HCT116 (cell line): ENCODE data around the gene TLR2. TPM values are rescaled to one million over a fixed set of nuclear protein-coding genes. Genes with fewer than 3 reads are reported as not detected.

Experiments
- ATAC-seq: fragments of 200-7000 bp; cut with Tn5 transposase; 2 replicates; pipeline ENCODE4 v1.9.1; 2020; ENCODE audit warnings: mild to moderate bottlenecking, moderate library complexity
- BruUV-seq: library from RNA; stranded (reverse); fragments of 400-500 nt; replicated peaks from 2 replicates; lab custom pipeline; 2021; lab: Mats Ljungman, UMichigan
- CTCF ChIA-PET: fragments of 300-600 bp; sonication (Branson Sonifier 250); formaldehyde crosslinking; loops from one replicate; lab custom pipeline; 2021; ENCODE audit warnings: antibody characterized with exemption; lab: Charles Lee
- POLR2A ChIA-PET: fragments of 300-600, 350-600 bp; sonication (Branson Sonifier 250); formaldehyde crosslinking; loops from one replicate; lab custom pipeline; 2021; ENCODE audit warnings: antibody characterized with exemption; lab: Charles Lee
- RAD21 ChIA-PET, 2 experiments: fragments of 300-600 bp; sonication (Branson Sonifier 250); formaldehyde crosslinking; loops; one replicate each; lab custom pipeline; 2023; ENCODE audit warnings: low total read pairs in 2 of 2; ENCODE audit not compliant: uncharacterized antibody in 2 of 2, unreplicated experiment in 2 of 2, low non-redundant PET in 1 of 2; lab: Charles Lee
- DNase-seq: peaks from one replicate; pipeline ENCODE4 v3.0.0-alpha.2; 2010; ENCODE audit warnings: low read depth, low spot score
- H2AFZ ChIP-seq: fragments of 200-600 bp; shearing (Covaris generic), sonication (generic); 2 replicates; pipeline ENCODE4 v1.6.1; 2017; ENCODE audit warnings: low read depth, mixed run types, mixed read lengths, antibody characterized with exemption, low read length; ENCODE audit not compliant: poor library complexity, severe bottlenecking
- H3K27ac ChIP-seq: 2 replicates; pipeline ENCODE4 v1.5.1; 2012; ENCODE audit warnings: low read depth, low read length
- H3K27me3 ChIP-seq: fragments of 200-600 bp; sonication (generic); 2 replicates; pipeline ENCODE4 v1.6.1; 2016; ENCODE audit warnings: mixed run types, low read length, mixed read lengths; ENCODE audit not compliant: insufficient read depth
- H3K36me3 ChIP-seq, 2 experiments: fragments of 200-500 bp in 1 of 2; fragments of 200-600 bp in 1 of 2; sonication (Bioruptor generic) in 1 of 2; sonication (generic) in 1 of 2; 2 replicates each; pipeline versions ENCODE4 v1.5.1 to v1.6.1; 2014 to 2016; ENCODE audit warnings: low read length in 2 of 2, inconsistent platforms in 1 of 2, mixed read lengths in 1 of 2, mixed run types in 1 of 2; ENCODE audit not compliant: insufficient read depth in 2 of 2, control insufficient read depth in 1 of 2
- H3K4me1 ChIP-seq, 2 experiments: fragments of 200-600 bp in 1 of 2; sonication (generic) in 1 of 2; 2 replicates each; pipeline versions ENCODE4 v1.5.1 to v1.6.1; 2012 to 2017; ENCODE audit warnings: low read length in 2 of 2, inconsistent platforms in 1 of 2, mild to moderate bottlenecking in 1 of 2, mixed read lengths in 1 of 2, mixed run types in 1 of 2, moderate library complexity in 1 of 2; ENCODE audit not compliant: insufficient read depth in 2 of 2, control insufficient read depth in 1 of 2
- H3K4me2 ChIP-seq: fragments of 200-600 bp; sonication (generic); 2 replicates; pipeline ENCODE4 v1.6.1; 2017; ENCODE audit warnings: mixed run types, low read length, mixed read lengths
- H3K4me3 ChIP-seq, 2 experiments: fragments of 200-600 bp in 1 of 2; sonication (generic) in 1 of 2; replicated peaks in 1 of 2; 2 replicates each; pipeline ENCODE4 v1.5.1; 2011 to 2016; ENCODE audit warnings: low read length in 2 of 2, control low read depth in 1 of 2, low read depth in 1 of 2, mild to moderate bottlenecking in 1 of 2, mixed read lengths in 1 of 2, mixed run types in 1 of 2
- H3K79me2 ChIP-seq: fragments of 200-600 bp; sonication (generic); 2 replicates; pipeline ENCODE4 v1.6.1; 2017; ENCODE audit warnings: mild to moderate bottlenecking, mixed run types, low read length, moderate library complexity, mixed read lengths; ENCODE audit not compliant: insufficient read depth
- H3K9ac ChIP-seq: fragments of 200-600 bp; sonication (generic); 2 replicates; pipeline ENCODE4 v1.6.1; 2016; ENCODE audit warnings: low read length, mixed read lengths
- H3K9me2 ChIP-seq: fragments of 200-600 bp; sonication (generic), shearing (Covaris generic); 2 replicates; pipeline ENCODE4 v1.6.1; 2017; ENCODE audit warnings: mixed run types, mild to moderate bottlenecking, moderate library complexity; ENCODE audit not compliant: insufficient read depth
- H3K9me3 ChIP-seq, 2 experiments: fragments of 200-500 bp in 1 of 2; fragments of 200-600 bp in 1 of 2; sonication (Bioruptor generic) in 1 of 2; sonication (generic) in 1 of 2; 2 replicates each; pipeline ENCODE4 v1.6.1; 2014 to 2017; ENCODE audit warnings: low read length in 2 of 2, mixed read lengths in 2 of 2, inconsistent platforms in 1 of 2, low read depth in 1 of 2, mild to moderate bottlenecking in 1 of 2, mixed run types in 1 of 2, moderate library complexity in 1 of 2; ENCODE audit not compliant: control insufficient read depth in 1 of 2, insufficient read depth in 1 of 2
- H4K20me1 ChIP-seq: fragments of 200-600 bp; sonication (generic), shearing (Covaris generic); 2 replicates; pipeline ENCODE4 v1.6.1; 2017; ENCODE audit warnings: mixed run types, mild to moderate bottlenecking, moderate library complexity; ENCODE audit not compliant: insufficient read depth
- CBX3 ChIP-seq: IDR thresholded peaks from 2 replicates; pipeline ENCODE4 v1.6.1; 2012; ENCODE audit warnings: low read depth
- CTCF ChIP-seq, 3 experiments: fragments of 200-600 bp in 1 of 3; sonication (generic) in 1 of 3; IDR thresholded peaks in 2 of 3; conservative IDR thresholded peaks in 1 of 3; 2 replicates each; pipeline ENCODE4 v1.5.1; 2012 to 2017; ENCODE audit warnings: low read depth in 2 of 3, low read length in 2 of 3, antibody characterized with exemption in 1 of 3, borderline replicate concordance in 1 of 3, control low read depth in 1 of 3, mild to moderate bottlenecking in 1 of 3, mixed read lengths in 1 of 3, mixed run types in 1 of 3, moderate library complexity in 1 of 3; ENCODE audit not compliant: insufficient read depth in 1 of 3
- EGR1 ChIP-seq: IDR thresholded peaks from 2 replicates; pipeline ENCODE4 v1.6.1; 2012; ENCODE audit warnings: low read depth
- ELF1 ChIP-seq: IDR thresholded peaks from 2 replicates; pipeline ENCODE4 v1.6.1; 2012; ENCODE audit warnings: low read depth, borderline replicate concordance
- EZH2 ChIP-seq: fragments of 200-600 bp; sonication (generic); IDR thresholded peaks from 2 replicates; pipeline ENCODE4 v1.6.1; 2017; ENCODE audit warnings: antibody characterized with exemption, mixed run types
- EZH2phosphoT487 ChIP-seq: fragments of 200-600 bp; IDR thresholded peaks from 2 replicates; pipeline ENCODE4 v1.6.1; 2018; ENCODE audit warnings: antibody characterized with exemption, borderline replicate concordance
- FOSL1 ChIP-seq: IDR thresholded peaks from 2 replicates; pipeline ENCODE4 v1.6.1; 2012; ENCODE audit warnings: low read depth
- JUND ChIP-seq: IDR thresholded peaks from 2 replicates; pipeline ENCODE4 v1.6.1; 2012
- POLR2A ChIP-seq: IDR thresholded peaks from 2 replicates; pipeline ENCODE4 v1.7.0; 2011; ENCODE audit warnings: borderline replicate concordance; ENCODE audit not compliant: insufficient read depth, insufficient read length; ENCODE audit errors: extremely low read depth
- POLR2AphosphoS5 ChIP-seq: IDR thresholded peaks from 2 replicates; pipeline ENCODE4 v1.6.1; 2011; ENCODE audit warnings: mild to moderate bottlenecking, low read depth, low read length, moderate library complexity
- RAD21 ChIP-seq: IDR thresholded peaks from 2 replicates; pipeline ENCODE4 v1.6.1; 2012; ENCODE audit warnings: low read depth, mild to moderate bottlenecking
- REST ChIP-seq: IDR thresholded peaks from 2 replicates; pipeline ENCODE4 v1.6.1; 2012; ENCODE audit warnings: low read depth
- SP1 ChIP-seq: IDR thresholded peaks from 2 replicates; pipeline ENCODE4 v1.6.1; 2012; ENCODE audit warnings: low read depth
- SRF ChIP-seq: IDR thresholded peaks from 2 replicates; pipeline ENCODE4 v1.6.1; 2012; ENCODE audit warnings: low read depth
- YY1 ChIP-seq: IDR thresholded peaks from 2 replicates; pipeline ENCODE4 v1.6.1; 2011; ENCODE audit warnings: low read length, low read depth, moderate library complexity, mild to moderate bottlenecking; ENCODE audit not compliant: insufficient replicate concordance; ENCODE audit errors: extremely low read depth
- ZFX ChIP-seq: fragments of 450-650 bp; IDR thresholded peaks from 2 replicates; pipeline ENCODE4 v1.6.1; 2017
- ZNF274 ChIP-seq: fragments of 200-500 bp; sonication (Bioruptor generic); IDR thresholded peaks from 2 replicates; pipeline ENCODE4 v1.6.1; 2014; ENCODE audit warnings: mild to moderate bottlenecking, low read depth, low read length, inconsistent platforms
- intact Hi-C: fragments of 100-400 bp; cut with micrococcal nuclease; formaldehyde crosslinking; loops from 2 replicates; pipeline ENCODE4 v1.10.0; 2022
- total RNA-seq: library from RNA; stranded (reverse); gene quantifications from one replicate; pipeline ENCODE4 v1.2.1, GENCODE V29; 2021; ENCODE audit not compliant: unreplicated experiment
- TF ChIP-seq, protein P1 (sequence below): IDR thresholded peaks from 2 replicates; pipeline ENCODE4 v1.6.1; 2012
- TF ChIP-seq, protein P2 (sequence below): IDR thresholded peaks from 2 replicates; pipeline ENCODE4 v1.6.1; 2012

The TLR2 gene
- total RNA-seq, 1 experiment from 2014 or later = 0.12 TPM

DNA sequence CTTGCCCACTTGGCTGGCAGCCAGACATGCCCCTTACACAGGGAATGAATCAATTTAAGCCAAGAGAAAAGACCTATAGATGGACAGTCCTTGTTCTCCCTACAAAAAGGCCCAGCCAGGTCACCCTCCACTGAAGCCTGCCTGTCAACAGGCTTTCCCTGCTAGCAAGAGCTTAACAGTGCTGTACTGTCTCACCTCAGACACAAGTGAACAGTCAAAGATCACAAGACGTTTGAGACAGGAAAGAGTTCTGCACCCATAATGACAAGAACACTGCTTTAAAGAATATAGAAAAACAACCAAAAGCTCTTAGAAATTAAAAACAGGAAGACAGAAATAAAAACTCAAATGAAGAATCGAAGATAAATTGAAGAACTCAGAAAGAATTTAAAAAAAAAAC lies 71.1 kb downstream of the TLR2 start:
- no TSS peak for BruUV-seq

More for the DNA sequence above, 71.1 kb downstream of the TLR2 start:
- peaks cover 0 to 3% of the 10 kb centered on the region in 2 experiments; a peak in 1 of 4 replicates for H3K4me1 ChIP-seq
- H3K79me2 ChIP-seq = no peaks in the 10 kb centered on the region
- no peak overlapping the region for H3K4me2 ChIP-seq
- H2AFZ ChIP-seq = no peak overlapping the region
- ChIA-PET POLR2A (no interaction called here), CTCF (no interaction called here), RAD21 (no interaction called here)
- H3K27me3 ChIP-seq = no peaks in the 10 kb centered on the region
- no peak overlapping the region for H3K9ac ChIP-seq
- H3K9me2 ChIP-seq = no peaks in the 10 kb centered on the region
- H3K9me3 ChIP-seq = no peaks in the 10 kb centered on the region
- ATAC-seq (no peak), DNase-seq (no peak)
- no peaks in the 10 kb centered on the region for H4K20me1 ChIP-seq
- H3K27ac ChIP-seq = no peak overlapping the region
- intact Hi-C loops = loop anchor here (10.0 kb wide), 1 partner anchor 410 kb away; the partner anchor contains the start of gene MND1
- no peak overlapping the region for H3K4me3 ChIP-seq
- no peaks in the 10 kb centered on the region for H3K36me3 ChIP-seq
- TF ChIP-seq REST = no peak
- no peak for TF ChIP-seq SP1
- TF ChIP-seq CBX3 = no peak
- TF ChIP-seq SRF = no peak
- TF ChIP-seq EZH2phosphoT487 = no peak
- TF ChIP-seq ZFX = no peak
- no peak for TF ChIP-seq CTCF (IDR thresholded peaks at IDR 0.05 in 2 of 3, conservative IDR thresholded peaks at IDR 0.05 in 1 of 3; ENCODE audit: borderline replicate concordance in 1 of 3, insufficient read depth in 1 of 3, low read depth in 2 of 3, low read length in 2 of 3)
- TF ChIP-seq, protein P1, sequence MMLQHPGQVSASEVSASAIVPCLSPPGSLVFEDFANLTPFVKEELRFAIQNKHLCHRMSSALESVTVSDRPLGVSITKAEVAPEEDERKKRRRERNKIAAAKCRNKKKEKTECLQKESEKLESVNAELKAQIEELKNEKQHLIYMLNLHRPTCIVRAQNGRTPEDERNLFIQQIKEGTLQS = no peak
- TF ChIP-seq EZH2 = no peak
- TF ChIP-seq, protein P2, sequence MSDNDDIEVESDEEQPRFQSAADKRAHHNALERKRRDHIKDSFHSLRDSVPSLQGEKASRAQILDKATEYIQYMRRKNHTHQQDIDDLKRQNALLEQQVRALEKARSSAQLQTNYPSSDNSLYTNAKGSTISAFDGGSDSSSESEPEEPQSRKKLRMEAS = no peak
- no peak for TF ChIP-seq ZNF274
- no peak for TF ChIP-seq YY1
- TF ChIP-seq POLR2AphosphoS5 = no peak
- TF ChIP-seq RAD21 = no peak
- TF ChIP-seq FOSL1 = no peak
- no peak for TF ChIP-seq POLR2A
- no peak for TF ChIP-seq EGR1
- TF ChIP-seq JUND = no peak
- TF ChIP-seq ELF1 = no peak
